NAMALWA (cell line): ENCODE data around the gene HUNK.
"Not testable (repeated sequence)": the region's sequence is repeated elsewhere in the genome, so short reads cannot be mapped to it uniquely, and the experiment has no call there.

Experiments
- DNase-seq: peaks from one replicate; pipeline ENCODE4 v3.0.0-alpha.2; 2015; ENCODE audit warnings: low spot score

The HUNK gene

GRCh38 chr21:31921079-31921478 is 48.3 kb downstream of the HUNK start:
- no peak for DNase-seq

DNA sequence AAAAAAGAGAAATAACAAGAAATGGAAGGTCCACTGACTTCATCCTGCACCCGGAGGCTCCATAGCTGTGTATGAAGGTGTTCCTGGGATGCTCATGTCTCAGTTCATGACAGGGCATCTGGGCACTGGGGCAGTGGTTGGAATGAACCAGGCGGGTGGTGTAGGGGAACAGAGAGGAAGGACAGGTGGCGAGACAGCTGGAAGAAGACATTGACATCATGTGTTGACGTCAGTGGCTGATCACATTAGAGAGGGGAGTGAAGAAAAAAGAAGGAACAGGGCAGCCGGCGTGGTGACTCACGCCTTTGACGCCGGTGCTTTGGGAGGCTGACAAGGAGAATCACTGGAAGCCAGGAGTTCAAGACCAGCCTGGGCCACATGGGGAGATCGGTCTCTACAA is 50.1 kb downstream of the HUNK start:
- DNase-seq = no peak

DNA sequence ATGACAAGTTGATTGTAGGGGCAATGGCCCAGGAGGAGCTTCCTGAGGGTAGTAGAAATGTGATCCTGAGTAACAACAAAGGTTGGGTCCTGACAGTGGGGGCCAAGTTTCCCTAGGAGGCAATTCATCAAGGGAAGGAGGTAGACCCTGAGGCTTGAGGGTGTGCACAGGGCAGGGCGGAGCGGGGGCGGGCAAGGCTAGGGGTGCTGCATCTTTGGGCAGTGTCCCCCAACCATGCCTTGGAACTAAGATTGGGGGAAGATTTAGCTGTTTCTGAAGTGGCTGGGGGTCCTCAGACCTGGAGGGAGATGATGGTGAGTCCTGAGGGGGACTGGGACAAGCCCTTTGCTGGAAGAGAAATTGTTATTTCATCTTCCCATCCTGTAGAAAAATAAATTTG is 50.9 kb downstream of the HUNK start:
- no peak for DNase-seq

DNA sequence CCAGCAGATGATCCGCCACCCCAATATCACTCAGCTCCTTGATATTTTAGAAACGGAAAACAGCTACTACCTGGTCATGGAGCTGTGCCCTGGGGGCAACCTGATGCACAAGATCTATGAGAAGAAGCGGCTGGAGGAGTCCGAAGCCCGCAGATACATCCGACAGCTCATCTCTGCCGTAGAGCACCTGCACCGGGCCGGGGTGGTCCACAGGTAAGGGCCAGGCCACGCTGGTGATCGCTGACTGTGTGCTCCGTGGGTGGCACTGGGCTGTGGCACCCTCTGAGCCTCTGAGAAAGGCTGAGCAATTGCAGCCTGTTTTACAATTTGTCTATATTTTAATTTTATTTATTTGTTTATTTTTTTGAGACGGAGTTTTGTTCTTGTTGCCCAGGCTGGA is 51.7 kb downstream of the HUNK start:
- no peak for DNase-seq

GRCh38 chr21:31926498-31926897 is 53.7 kb downstream of the HUNK start:
- DNase-seq = no peak

DNA sequence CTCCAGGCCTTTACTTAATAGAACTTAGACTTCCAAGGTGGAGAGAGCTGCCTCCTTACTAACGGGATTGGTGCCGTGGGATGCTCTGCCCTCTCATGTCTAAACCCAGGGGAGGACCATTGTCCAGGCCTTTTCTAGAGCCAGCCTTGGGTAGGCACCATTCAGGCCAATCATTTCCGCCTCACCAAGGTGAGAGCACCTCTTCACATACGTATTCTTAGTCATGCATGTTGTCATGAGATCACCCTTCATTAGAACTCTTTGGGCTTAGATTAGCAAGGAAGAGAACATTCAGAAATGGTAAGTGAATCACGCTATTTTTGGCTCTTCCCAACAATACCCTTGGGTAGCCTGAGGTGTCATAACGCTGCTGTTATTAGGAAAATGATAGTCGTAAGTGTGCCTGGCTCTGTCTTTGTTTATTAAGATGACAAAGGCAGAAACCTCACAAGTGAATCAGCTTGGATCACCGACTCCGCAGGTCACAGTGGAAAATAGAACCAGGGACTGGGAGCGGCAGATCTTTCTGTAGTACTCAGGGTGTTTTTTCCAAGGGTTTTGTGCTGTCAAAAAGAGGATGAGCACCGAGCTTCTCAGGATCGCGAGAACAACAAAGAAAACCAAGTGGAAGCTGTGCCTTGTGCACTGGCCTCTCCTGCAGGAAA is 55.0 kb downstream of the HUNK start:
- no peak for DNase-seq

GRCh38 chr21:31928656-31929055 is 55.8 kb downstream of the HUNK start:
- DNase-seq = no peak

GRCh38 chr21:31929548-31929947 is 56.7 kb downstream of the HUNK start:
- no peak for DNase-seq

DNA sequence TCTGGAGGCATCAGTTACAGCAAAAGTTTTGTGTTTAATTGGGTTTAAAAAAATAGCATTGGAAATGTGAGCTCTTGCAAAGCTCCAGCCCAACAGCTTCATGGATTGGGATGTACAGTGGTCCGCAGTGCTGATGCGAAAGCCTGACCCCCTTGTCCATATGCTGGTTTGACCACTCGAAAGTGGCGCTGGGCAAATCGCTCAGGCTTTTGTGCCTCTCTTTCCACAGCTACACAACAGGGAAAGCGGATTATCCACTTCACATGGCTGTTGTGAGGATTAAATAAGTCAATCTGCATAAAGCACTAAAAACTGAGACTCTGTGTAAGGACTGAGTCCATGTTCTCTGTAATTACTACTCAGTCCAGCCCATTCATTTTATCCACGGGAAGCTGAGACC is 57.2 kb downstream of the HUNK start:
- DNase-seq = no peak

DNA sequence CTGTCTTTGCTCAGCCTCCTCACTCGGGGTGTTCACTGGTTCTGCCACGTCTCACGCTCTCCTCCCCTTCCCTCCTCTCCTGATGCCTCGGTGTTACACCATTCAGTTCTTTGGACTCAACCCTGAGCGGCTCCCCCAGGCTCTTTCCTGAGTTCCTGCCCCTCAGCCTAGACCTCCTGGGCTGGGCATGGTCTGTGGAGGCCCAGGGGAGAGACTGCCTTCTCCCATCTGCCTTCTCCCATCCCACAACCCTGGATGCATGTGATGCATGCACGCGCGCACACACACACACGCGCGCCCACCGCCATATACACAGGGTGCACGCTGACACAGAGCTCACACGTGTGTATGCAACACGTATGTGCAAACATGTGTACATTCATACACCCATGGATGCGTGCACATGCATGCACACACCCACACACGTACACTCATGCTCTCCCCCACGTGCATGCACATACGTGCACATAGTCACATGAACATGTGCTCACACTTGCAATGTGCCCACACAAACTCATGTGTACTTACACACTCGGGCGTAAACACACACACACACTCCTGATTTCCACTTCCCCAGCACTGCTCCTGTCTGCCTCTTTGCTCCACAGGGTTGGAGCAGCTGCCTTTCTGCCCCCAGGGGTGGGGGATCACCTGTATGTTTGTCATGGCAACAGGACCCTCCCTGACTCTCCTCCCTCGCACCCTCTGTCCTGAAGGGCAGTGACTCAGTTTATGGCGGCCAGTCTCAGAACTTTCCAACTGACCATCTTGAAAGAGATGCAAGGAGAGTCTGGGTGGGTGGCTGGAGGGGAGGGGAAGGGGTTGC is 59.0 kb downstream of the HUNK start:
- no peak for DNase-seq

DNA sequence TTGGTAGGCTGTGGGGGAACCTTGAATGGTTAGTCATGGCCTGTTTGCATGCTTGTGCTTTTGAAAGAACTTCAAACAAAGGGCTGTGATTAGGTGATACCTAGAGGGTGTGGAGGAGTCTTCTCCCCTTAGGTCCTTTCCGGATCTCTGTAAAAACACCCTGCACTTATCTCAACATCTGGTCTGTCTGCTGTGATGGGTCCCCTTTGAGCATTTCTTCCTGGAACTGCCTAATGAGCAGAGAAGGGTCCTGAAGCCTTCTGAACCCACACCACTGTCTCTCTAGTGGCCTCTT is 59.6 kb downstream of the HUNK start:
- no peak for DNase-seq

DNA sequence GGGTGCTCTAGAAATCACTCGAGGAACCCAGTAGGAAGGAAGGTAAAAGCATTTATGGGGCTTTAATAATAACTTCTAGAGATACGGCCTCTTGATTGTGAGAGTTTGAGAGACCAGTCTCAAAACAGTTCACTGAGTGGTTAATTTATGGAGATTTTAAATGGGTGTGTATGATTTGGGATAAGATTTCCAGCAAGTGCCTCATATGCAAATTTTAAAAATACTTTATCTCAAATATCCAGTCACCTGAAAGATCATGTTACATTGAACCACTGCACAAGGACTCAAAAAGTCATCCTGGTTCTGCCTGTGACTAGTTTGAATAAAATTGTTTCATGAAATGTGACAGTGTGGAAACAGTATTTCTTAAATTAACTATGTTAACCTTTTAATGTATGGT is 64.5 kb downstream of the HUNK start:
- no peak for DNase-seq

GRCh38 chr21:31938330-31939301 is 65.8 kb downstream of the HUNK start:
- no peak for DNase-seq

GRCh38 chr21:31941694-31942093 is 68.9 kb downstream of the HUNK start:
- no peak for DNase-seq

DNA sequence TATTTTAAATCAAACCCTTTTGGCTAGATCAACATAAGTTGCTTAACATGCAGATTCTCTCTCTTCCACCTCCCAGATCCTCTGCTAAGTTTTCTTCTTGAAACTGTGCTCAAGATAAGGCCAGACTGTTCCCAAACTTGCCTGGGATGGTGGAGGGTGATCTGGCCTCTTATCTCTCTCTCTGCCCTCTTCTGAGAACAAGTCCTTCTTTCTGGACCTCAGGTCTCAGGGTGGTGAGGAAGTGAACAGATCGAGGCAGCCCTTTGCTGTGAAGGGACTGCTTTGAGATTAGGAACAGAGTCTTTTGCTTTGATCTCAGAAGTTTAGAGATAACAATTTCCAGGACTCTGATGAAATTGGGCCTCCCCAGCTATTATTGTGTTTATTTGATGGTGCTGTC is 70.7 kb downstream of the HUNK start:
- DNase-seq = no peak

GRCh38 chr21:31945141-31945540 is 72.3 kb downstream of the HUNK start:
- DNase-seq = no peak

- DNase-seq = no peak
Measured at GRCh38 chr21:31945546-31945945, 72.7 kb downstream of the HUNK start.

GRCh38 chr21:31946231-31946630 is 73.4 kb downstream of the HUNK start:
- no peak for DNase-seq

GRCh38 chr21:31946876-31947550 is 74.2 kb downstream of the HUNK start:
- DNase-seq = not testable (repeated sequence)

- DNase-seq = no peak
Measured at GRCh38 chr21:31948676-31949075, 75.9 kb downstream of the HUNK start.

DNA sequence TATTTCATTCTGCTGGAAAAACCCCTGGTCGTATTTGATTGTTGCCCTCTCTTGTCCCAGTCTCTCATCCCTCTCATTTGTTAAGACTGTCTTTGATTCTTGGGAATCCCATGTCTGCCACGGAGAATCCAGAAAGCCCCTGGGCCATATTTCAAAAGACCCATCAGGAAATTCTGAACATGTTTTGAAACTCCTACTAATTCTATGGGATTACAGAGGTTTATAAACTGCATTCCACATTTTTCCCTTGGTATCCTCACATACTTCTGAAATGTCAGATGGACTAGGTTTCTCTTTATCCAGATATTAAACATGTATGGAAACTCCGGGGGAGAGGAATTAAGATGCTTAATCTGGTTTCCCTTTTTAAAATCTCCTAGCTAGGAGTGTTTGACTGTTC is 80.0 kb downstream of the HUNK start:
- no peak for DNase-seq

DNA sequence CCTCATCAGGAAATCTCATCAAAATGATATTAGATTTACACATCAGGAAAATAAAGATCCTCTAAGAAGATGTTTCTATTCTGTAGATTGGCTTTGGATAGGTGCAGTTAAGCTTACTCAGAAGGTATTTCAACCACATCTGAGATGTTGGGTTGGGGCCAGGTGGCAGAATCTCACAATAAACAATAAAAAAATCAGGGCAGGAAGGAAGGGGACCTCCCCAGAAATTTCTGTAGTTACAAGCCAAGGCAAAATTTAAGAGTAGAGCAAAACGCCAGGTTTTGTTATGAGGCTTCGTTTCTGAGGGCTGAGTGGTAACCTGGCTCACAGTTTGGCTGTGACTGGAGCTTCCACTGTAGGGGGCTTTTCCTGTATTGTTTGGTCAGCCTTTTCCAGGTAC is 84.8 kb downstream of the HUNK start:
- DNase-seq = no peak
